Cardiac fibroblast (primary cell): ENCODE data around the gene ADA.

ENCODE experiments used
- DNase-seq, 2 donors: peaks; one replicate each; pipeline versions ENCODE4 v3.0.0 to v3.0.0-alpha.2; 2010; ENCODE audit warnings: low read depth in 2 of 2
- H3K4me3 ChIP-seq, 2 donors: replicated peaks in 1 of 2; 1 replicate in 1 of 2; 2 replicates in 1 of 2; pipeline ENCODE4 v1.5.1; 2011; ENCODE audit warnings: low read depth in 2 of 2, low read length in 2 of 2, mild to moderate bottlenecking in 2 of 2, moderate library complexity in 1 of 2
- CTCF ChIP-seq: IDR thresholded peaks from one replicate; pipeline ENCODE4 v1.5.1; 2011; ENCODE audit warnings: low read depth, mild to moderate bottlenecking, low read length, inconsistent platforms

The ADA gene

DNA sequence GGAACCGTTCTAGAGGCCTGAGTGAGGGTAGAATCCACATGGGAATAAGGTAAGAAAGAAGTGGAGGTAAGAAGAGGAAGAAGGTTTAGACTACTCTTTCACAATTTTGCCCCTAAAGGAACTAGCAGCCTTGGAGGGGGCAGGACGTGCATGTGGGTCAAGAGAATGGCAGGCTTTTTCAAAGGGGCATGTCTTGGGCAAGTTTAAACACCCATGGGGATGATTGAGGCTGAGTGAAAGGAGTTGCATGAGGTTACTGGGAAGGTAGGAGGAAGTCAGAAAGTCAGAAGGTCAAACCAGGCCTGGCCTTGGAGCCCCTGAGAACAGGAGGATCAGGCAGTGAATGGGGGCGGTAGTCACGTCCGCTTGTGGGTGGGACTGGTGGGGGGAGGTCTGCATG is 10.2 kb downstream of the ADA start:
- no peak for TF ChIP-seq CTCF
- H3K4me3 ChIP-seq, result no peak overlapping the region
- DNase-seq, result no peak

DNA sequence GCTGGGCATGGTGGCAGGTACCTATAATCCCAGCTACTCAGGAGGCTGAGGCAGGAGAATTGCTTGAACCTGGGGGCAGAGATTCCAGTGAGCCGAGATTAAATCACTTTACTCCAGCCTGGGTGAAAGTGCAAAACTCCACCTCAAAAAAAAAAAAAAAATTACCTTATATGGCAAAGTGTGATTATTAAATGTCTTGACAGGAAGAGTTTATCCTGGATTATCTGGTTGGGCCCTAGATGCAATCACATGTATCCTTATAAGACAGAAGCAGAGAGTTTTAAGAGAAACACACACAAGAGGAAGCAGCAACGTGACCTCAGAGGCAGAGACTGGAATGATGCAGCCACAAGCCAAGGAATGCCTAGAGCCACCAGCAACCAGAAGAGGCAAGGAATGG is 11.0 kb downstream of the ADA start:
- no peak overlapping the region for H3K4me3 ChIP-seq
- no peak for DNase-seq
- no peak for TF ChIP-seq CTCF

GRCh38 chr20:44637522-44638372 is 13.8 kb downstream of the ADA start:
- no peak overlapping the region for H3K4me3 ChIP-seq
- DNase-seq, result peak; percentile 26 to 38
- TF ChIP-seq CTCF, result no peak

DNA sequence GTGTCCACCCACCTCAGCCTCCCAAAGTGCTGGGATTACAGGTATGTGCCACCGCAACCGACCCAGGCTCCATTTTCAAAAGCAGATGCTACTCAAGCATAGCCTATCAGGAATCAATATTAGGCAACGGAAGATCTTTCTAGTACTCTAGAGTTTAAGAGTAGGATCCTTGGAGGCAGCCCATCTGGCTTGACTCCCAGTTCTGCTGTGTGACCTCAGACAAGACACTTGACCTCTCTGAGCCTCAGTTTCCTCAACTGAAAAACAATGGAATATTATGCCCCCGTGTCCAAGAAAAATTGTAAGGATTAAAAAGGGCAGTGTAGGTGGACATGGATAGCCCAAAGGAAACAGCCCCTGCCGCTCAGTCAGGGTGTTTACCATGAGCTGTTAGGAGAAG is 14.5 kb downstream of the ADA start:
- no peak for TF ChIP-seq CTCF

GRCh38 chr20:44635877-44636276 is 15.6 kb downstream of the ADA start:
- no peak for DNase-seq
- H3K4me3 ChIP-seq, result no peak overlapping the region
- no peak for TF ChIP-seq CTCF

More for the DNA sequence above, 14.5 kb downstream of the ADA start:
- no peak overlapping the region for H3K4me3 ChIP-seq
- no peak for DNase-seq

- TF ChIP-seq CTCF, result no peak
- DNase-seq, result no peak
- H3K4me3 ChIP-seq, result no peak overlapping the region
Observed at GRCh38 chr20:44633872-44634600, 17.5 kb downstream of the ADA start.
